Islet of Langerhans (tissue), 1 donor: ENCODE data around the gene CHADL.
"Not testable (repeated sequence)": the region's sequence is repeated elsewhere in the genome, so short reads cannot be mapped to it uniquely, and the experiment has no call there.

Experiments
- FAIRE-seq: peaks from one replicate; lab custom pipeline; 2011; peaks lifted over from hg19 to GRCh38; lab: Jason Lieb, UNC

Gene CHADL

DNA sequence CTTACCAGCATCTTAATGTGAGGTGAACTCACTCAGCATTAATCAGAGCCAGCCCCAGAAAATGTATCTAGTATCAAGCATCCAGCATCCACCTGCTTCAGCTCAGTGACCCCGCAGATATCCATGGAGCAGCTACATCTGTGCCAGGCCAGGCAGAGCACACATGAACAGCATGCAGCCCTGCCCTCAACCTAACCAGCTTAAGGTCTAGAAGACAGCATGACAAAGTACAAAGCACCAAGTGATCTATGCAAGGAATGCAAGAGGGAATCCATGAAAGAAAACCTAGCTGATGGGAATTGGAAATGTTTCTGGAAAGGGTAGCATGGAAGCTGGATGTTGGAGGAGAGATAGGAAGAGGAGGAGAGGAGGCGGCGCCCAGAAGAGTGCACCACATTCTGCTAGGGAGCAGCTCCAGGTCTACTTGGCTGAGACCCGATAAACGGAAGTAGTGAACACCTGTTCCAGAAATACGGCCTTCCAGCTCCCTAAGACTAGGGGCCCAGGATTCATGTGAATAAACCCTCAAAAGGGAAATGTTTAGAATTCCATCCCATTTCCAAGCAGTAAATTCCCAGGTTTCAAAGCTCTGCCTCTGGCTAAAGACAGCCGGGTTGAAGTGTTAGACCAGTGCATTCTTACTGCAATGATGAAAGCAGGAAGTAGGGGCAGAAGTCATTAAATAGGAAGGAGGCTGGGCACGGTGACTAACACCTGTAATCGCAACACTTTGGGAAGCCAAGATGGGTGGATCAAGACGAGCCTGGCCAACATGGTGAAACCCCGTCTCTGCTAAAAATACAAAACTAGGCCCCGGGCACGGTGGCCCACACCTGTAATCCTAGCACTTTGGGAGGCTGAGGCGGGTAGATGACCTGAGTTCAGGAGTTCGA lies 59.1 kb downstream of the CHADL start:
- FAIRE-seq = no peak

DNA sequence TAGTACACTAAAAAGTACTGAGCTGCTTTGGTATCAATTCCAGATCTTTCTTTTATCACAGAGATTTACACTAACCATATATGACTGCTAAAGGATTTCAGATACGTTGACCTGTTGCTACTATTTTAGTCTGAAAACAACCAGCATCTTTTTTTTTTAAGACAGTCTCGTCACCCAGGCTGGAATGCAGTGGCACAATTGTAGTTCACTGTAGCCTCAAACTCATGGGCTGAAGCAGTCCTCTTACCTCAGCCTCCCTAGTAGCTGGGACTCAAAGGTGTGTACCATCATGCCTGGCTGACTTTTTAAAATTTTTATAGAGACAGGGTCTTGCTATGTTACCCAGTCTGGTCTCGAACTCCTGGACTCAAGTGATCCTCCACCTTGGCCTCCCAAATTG lies 59.8 kb downstream of the CHADL start:
- no peak for FAIRE-seq

DNA sequence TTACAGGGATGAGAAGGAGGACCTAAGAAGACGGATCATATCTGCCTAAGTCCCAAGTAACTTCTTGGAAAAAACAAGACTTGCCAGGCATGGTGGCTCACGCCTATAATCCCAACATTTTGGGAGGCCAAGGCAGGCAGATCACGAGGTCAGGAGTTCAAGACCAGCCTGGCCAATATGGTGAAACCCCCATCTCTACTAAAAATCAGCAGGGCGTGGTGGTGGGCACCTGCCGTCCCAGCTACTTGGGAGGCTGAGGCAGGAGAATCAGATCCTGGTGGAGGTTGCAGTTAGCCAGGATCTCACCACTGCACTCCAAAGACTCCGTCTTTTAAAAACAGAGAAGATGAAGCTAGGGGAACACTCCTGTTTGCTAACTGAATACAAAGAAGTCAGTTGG lies 60.4 kb downstream of the CHADL start:
- FAIRE-seq = not testable (repeated sequence)
